Uterus (tissue), 2 donors: ENCODE data around the gene ROM1.

ENCODE experiments used
- POLR2A ChIP-seq, 2 donors: fragments of 450-650 bp; IDR thresholded peaks; one replicate each; pipeline ENCODE4 v1.6.1; 2016; ENCODE audit warnings: antibody characterized with exemption in 2 of 2, mild to moderate bottlenecking in 1 of 2, moderate library complexity in 1 of 2
- TF ChIP-seq, protein P1 (sequence below), 4 experiments: fragments of 200-600 bp in 2 of 4; fragments of 450-650 bp in 2 of 4; sonication (generic) in 2 of 4; IDR thresholded peaks; one replicate each; pipeline ENCODE4 v1.5.1; 2016 to 2019; ENCODE audit warnings: antibody characterized with exemption in 4 of 4, mild to moderate bottlenecking in 2 of 4, moderate library complexity in 1 of 4

GRCh38 chr11:62648967-62649364 is 35.9 kb downstream of the ROM1 start:
- TF ChIP-seq, protein P1, sequence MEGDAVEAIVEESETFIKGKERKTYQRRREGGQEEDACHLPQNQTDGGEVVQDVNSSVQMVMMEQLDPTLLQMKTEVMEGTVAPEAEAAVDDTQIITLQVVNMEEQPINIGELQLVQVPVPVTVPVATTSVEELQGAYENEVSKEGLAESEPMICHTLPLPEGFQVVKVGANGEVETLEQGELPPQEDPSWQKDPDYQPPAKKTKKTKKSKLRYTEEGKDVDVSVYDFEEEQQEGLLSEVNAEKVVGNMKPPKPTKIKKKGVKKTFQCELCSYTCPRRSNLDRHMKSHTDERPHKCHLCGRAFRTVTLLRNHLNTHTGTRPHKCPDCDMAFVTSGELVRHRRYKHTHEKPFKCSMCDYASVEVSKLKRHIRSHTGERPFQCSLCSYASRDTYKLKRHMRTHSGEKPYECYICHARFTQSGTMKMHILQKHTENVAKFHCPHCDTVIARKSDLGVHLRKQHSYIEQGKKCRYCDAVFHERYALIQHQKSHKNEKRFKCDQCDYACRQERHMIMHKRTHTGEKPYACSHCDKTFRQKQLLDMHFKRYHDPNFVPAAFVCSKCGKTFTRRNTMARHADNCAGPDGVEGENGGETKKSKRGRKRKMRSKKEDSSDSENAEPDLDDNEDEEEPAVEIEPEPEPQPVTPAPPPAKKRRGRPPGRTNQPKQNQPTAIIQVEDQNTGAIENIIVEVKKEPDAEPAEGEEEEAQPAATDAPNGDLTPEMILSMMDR (IDR thresholded peaks at IDR 0.05) = no peak
- no peak for TF ChIP-seq POLR2A (IDR thresholded peaks at IDR 0.05)
